HCT116 (cell line): ENCODE data around the gene ZNF488. TPM values are rescaled to one million over a fixed set of nuclear protein-coding genes. Genes with fewer than 3 reads are reported as not detected.

Experiments used
- ATAC-seq: fragments of 200-7000 bp; cut with Tn5 transposase; 2 replicates; pipeline ENCODE4 v1.9.1; 2020; ENCODE audit warnings: mild to moderate bottlenecking, moderate library complexity
- BruUV-seq: library from RNA; stranded (reverse); fragments of 400-500 nt; replicated peaks from 2 replicates; lab custom pipeline; 2021; lab: Mats Ljungman, UMichigan
- CTCF ChIA-PET: fragments of 300-600 bp; sonication (Branson Sonifier 250); formaldehyde crosslinking; loops from one replicate; lab custom pipeline; 2021; ENCODE audit warnings: antibody characterized with exemption; lab: Charles Lee
- POLR2A ChIA-PET: fragments of 300-600, 350-600 bp; sonication (Branson Sonifier 250); formaldehyde crosslinking; loops from one replicate; lab custom pipeline; 2021; ENCODE audit warnings: antibody characterized with exemption; lab: Charles Lee
- RAD21 ChIA-PET, 2 experiments: fragments of 300-600 bp; sonication (Branson Sonifier 250); formaldehyde crosslinking; loops; one replicate each; lab custom pipeline; 2023; ENCODE audit warnings: low total read pairs in 2 of 2; ENCODE audit not compliant: uncharacterized antibody in 2 of 2, unreplicated experiment in 2 of 2, low non-redundant PET in 1 of 2; lab: Charles Lee
- DNase-seq: peaks from one replicate; pipeline ENCODE4 v3.0.0-alpha.2; 2010; ENCODE audit warnings: low read depth, low spot score
- H2AFZ ChIP-seq: fragments of 200-600 bp; shearing (Covaris generic), sonication (generic); 2 replicates; pipeline ENCODE4 v1.6.1; 2017; ENCODE audit warnings: low read depth, mixed run types, mixed read lengths, antibody characterized with exemption, low read length; ENCODE audit not compliant: poor library complexity, severe bottlenecking
- H3K27ac ChIP-seq: 2 replicates; pipeline ENCODE4 v1.5.1; 2012; ENCODE audit warnings: low read depth, low read length
- H3K27me3 ChIP-seq: fragments of 200-600 bp; sonication (generic); 2 replicates; pipeline ENCODE4 v1.6.1; 2016; ENCODE audit warnings: mixed run types, low read length, mixed read lengths; ENCODE audit not compliant: insufficient read depth
- H3K36me3 ChIP-seq, 2 experiments: fragments of 200-500 bp in 1 of 2; fragments of 200-600 bp in 1 of 2; sonication (Bioruptor generic) in 1 of 2; sonication (generic) in 1 of 2; 2 replicates each; pipeline versions ENCODE4 v1.5.1 to v1.6.1; 2014 to 2016; ENCODE audit warnings: low read length in 2 of 2, inconsistent platforms in 1 of 2, mixed read lengths in 1 of 2, mixed run types in 1 of 2; ENCODE audit not compliant: insufficient read depth in 2 of 2, control insufficient read depth in 1 of 2
- H3K4me1 ChIP-seq, 2 experiments: fragments of 200-600 bp in 1 of 2; sonication (generic) in 1 of 2; 2 replicates each; pipeline versions ENCODE4 v1.5.1 to v1.6.1; 2012 to 2017; ENCODE audit warnings: low read length in 2 of 2, inconsistent platforms in 1 of 2, mild to moderate bottlenecking in 1 of 2, mixed read lengths in 1 of 2, mixed run types in 1 of 2, moderate library complexity in 1 of 2; ENCODE audit not compliant: insufficient read depth in 2 of 2, control insufficient read depth in 1 of 2
- H3K4me2 ChIP-seq: fragments of 200-600 bp; sonication (generic); 2 replicates; pipeline ENCODE4 v1.6.1; 2017; ENCODE audit warnings: mixed run types, low read length, mixed read lengths
- H3K4me3 ChIP-seq, 2 experiments: fragments of 200-600 bp in 1 of 2; sonication (generic) in 1 of 2; replicated peaks in 1 of 2; 2 replicates each; pipeline ENCODE4 v1.5.1; 2011 to 2016; ENCODE audit warnings: low read length in 2 of 2, control low read depth in 1 of 2, low read depth in 1 of 2, mild to moderate bottlenecking in 1 of 2, mixed read lengths in 1 of 2, mixed run types in 1 of 2
- H3K79me2 ChIP-seq: fragments of 200-600 bp; sonication (generic); 2 replicates; pipeline ENCODE4 v1.6.1; 2017; ENCODE audit warnings: mild to moderate bottlenecking, mixed run types, low read length, moderate library complexity, mixed read lengths; ENCODE audit not compliant: insufficient read depth
- H3K9ac ChIP-seq: fragments of 200-600 bp; sonication (generic); 2 replicates; pipeline ENCODE4 v1.6.1; 2016; ENCODE audit warnings: low read length, mixed read lengths
- H3K9me2 ChIP-seq: fragments of 200-600 bp; sonication (generic), shearing (Covaris generic); 2 replicates; pipeline ENCODE4 v1.6.1; 2017; ENCODE audit warnings: mixed run types, mild to moderate bottlenecking, moderate library complexity; ENCODE audit not compliant: insufficient read depth
- H3K9me3 ChIP-seq, 2 experiments: fragments of 200-500 bp in 1 of 2; fragments of 200-600 bp in 1 of 2; sonication (Bioruptor generic) in 1 of 2; sonication (generic) in 1 of 2; 2 replicates each; pipeline ENCODE4 v1.6.1; 2014 to 2017; ENCODE audit warnings: low read length in 2 of 2, mixed read lengths in 2 of 2, inconsistent platforms in 1 of 2, low read depth in 1 of 2, mild to moderate bottlenecking in 1 of 2, mixed run types in 1 of 2, moderate library complexity in 1 of 2; ENCODE audit not compliant: control insufficient read depth in 1 of 2, insufficient read depth in 1 of 2
- H4K20me1 ChIP-seq: fragments of 200-600 bp; sonication (generic), shearing (Covaris generic); 2 replicates; pipeline ENCODE4 v1.6.1; 2017; ENCODE audit warnings: mixed run types, mild to moderate bottlenecking, moderate library complexity; ENCODE audit not compliant: insufficient read depth
- ATF3 ChIP-seq: IDR thresholded peaks from 2 replicates; pipeline ENCODE4 v1.6.1; 2012
- CBX3 ChIP-seq: IDR thresholded peaks from 2 replicates; pipeline ENCODE4 v1.6.1; 2012; ENCODE audit warnings: low read depth
- CEBPB ChIP-seq: IDR thresholded peaks from 2 replicates; pipeline ENCODE4 v1.6.1; 2012; ENCODE audit warnings: low read depth
- CTCF ChIP-seq, 3 experiments: fragments of 200-600 bp in 1 of 3; sonication (generic) in 1 of 3; IDR thresholded peaks in 2 of 3; conservative IDR thresholded peaks in 1 of 3; 2 replicates each; pipeline ENCODE4 v1.5.1; 2012 to 2017; ENCODE audit warnings: low read depth in 2 of 3, low read length in 2 of 3, antibody characterized with exemption in 1 of 3, borderline replicate concordance in 1 of 3, control low read depth in 1 of 3, mild to moderate bottlenecking in 1 of 3, mixed read lengths in 1 of 3, mixed run types in 1 of 3, moderate library complexity in 1 of 3; ENCODE audit not compliant: insufficient read depth in 1 of 3
- EGR1 ChIP-seq: IDR thresholded peaks from 2 replicates; pipeline ENCODE4 v1.6.1; 2012; ENCODE audit warnings: low read depth
- ELF1 ChIP-seq: IDR thresholded peaks from 2 replicates; pipeline ENCODE4 v1.6.1; 2012; ENCODE audit warnings: low read depth, borderline replicate concordance
- EZH2 ChIP-seq: fragments of 200-600 bp; sonication (generic); IDR thresholded peaks from 2 replicates; pipeline ENCODE4 v1.6.1; 2017; ENCODE audit warnings: antibody characterized with exemption, mixed run types
- EZH2phosphoT487 ChIP-seq: fragments of 200-600 bp; IDR thresholded peaks from 2 replicates; pipeline ENCODE4 v1.6.1; 2018; ENCODE audit warnings: antibody characterized with exemption, borderline replicate concordance
- FOSL1 ChIP-seq: IDR thresholded peaks from 2 replicates; pipeline ENCODE4 v1.6.1; 2012; ENCODE audit warnings: low read depth
- JUND ChIP-seq: IDR thresholded peaks from 2 replicates; pipeline ENCODE4 v1.6.1; 2012
- POLR2A ChIP-seq: IDR thresholded peaks from 2 replicates; pipeline ENCODE4 v1.7.0; 2011; ENCODE audit warnings: borderline replicate concordance; ENCODE audit not compliant: insufficient read depth, insufficient read length; ENCODE audit errors: extremely low read depth
- POLR2AphosphoS5 ChIP-seq: IDR thresholded peaks from 2 replicates; pipeline ENCODE4 v1.6.1; 2011; ENCODE audit warnings: mild to moderate bottlenecking, low read depth, low read length, moderate library complexity
- REST ChIP-seq: IDR thresholded peaks from 2 replicates; pipeline ENCODE4 v1.6.1; 2012; ENCODE audit warnings: low read depth
- SIN3A ChIP-seq: IDR thresholded peaks from 2 replicates; pipeline ENCODE4 v1.6.1; 2012; ENCODE audit warnings: low read depth
- SP1 ChIP-seq: IDR thresholded peaks from 2 replicates; pipeline ENCODE4 v1.6.1; 2012; ENCODE audit warnings: low read depth
- SRF ChIP-seq: IDR thresholded peaks from 2 replicates; pipeline ENCODE4 v1.6.1; 2012; ENCODE audit warnings: low read depth
- TCF7L2 ChIP-seq: IDR thresholded peaks from 2 replicates; pipeline ENCODE4 v1.7.0; 2011; ENCODE audit warnings: borderline replicate concordance, inconsistent platforms; ENCODE audit not compliant: insufficient read depth, insufficient read length; ENCODE audit errors: extremely low read depth
- ZFX ChIP-seq: fragments of 450-650 bp; IDR thresholded peaks from 2 replicates; pipeline ENCODE4 v1.6.1; 2017
- ZNF274 ChIP-seq: fragments of 200-500 bp; sonication (Bioruptor generic); IDR thresholded peaks from 2 replicates; pipeline ENCODE4 v1.6.1; 2014; ENCODE audit warnings: mild to moderate bottlenecking, low read depth, low read length, inconsistent platforms
- intact Hi-C: fragments of 100-400 bp; cut with micrococcal nuclease; formaldehyde crosslinking; loops from 2 replicates; pipeline ENCODE4 v1.10.0; 2022
- total RNA-seq: library from RNA; stranded (reverse); gene quantifications from one replicate; pipeline ENCODE4 v1.2.1, GENCODE V29; 2021; ENCODE audit not compliant: unreplicated experiment
- TF ChIP-seq, protein P1 (sequence below): IDR thresholded peaks from 2 replicates; pipeline ENCODE4 v1.6.1; 2012

The ZNF488 gene
- total RNA-seq, 1 experiment from 2014 or later: 3.9 TPM

- DNase-seq: no peak
- no peak for ATAC-seq
- POLR2A ChIA-PET: no interaction called here
Observed at GRCh38 chr10:47359626-47360418, 24.3 kb downstream of the ZNF488 start.

More at GRCh38 chr10:47359626-47360418, 24.3 kb downstream of the ZNF488 start:
- Histone ChIP-seq H3K4me2 (no peak overlapping the region), H3K4me3 (no peak overlapping the region), H4K20me1 (no peaks in the 10 kb centered on the region), H3K36me3 (no peaks in the 10 kb centered on the region), H3K79me2 (no peaks in the 10 kb centered on the region), H2AFZ (no peak overlapping the region), H3K9ac (no peak overlapping the region), H3K27me3 (no peaks in the 10 kb centered on the region), H3K4me1 (peaks cover 0 to 18% of the 10 kb centered on the region in 2 experiments; a peak in 1 of 4 replicates), H3K27ac (no peak overlapping the region), H3K9me2 (no peaks in the 10 kb centered on the region), H3K9me3 (no peaks in the 10 kb centered on the region)
- intact Hi-C loops: loop anchor here (5.0 kb wide), 1 partner anchor 77 kb away; no protein-coding TSS in a partner anchor
- ChIA-PET RAD21 (no interaction called here), CTCF (no interaction called here)
- TF ChIP-seq ATF3: no peak
- TF ChIP-seq CEBPB: no peak
- TF ChIP-seq JUND: no peak
- no peak for TF ChIP-seq SP1
- TF ChIP-seq ZFX: no peak
- TF ChIP-seq CTCF (IDR thresholded peaks at IDR 0.05 in 2 of 3, conservative IDR thresholded peaks at IDR 0.05 in 1 of 3; ENCODE audit: borderline replicate concordance in 1 of 3, insufficient read depth in 1 of 3, low read depth in 2 of 3, low read length in 2 of 3): no peak
- TF ChIP-seq CBX3: no peak
- no peak for TF ChIP-seq ZNF274
- no peak for TF ChIP-seq TCF7L2
- TF ChIP-seq SIN3A: no peak
- TF ChIP-seq ELF1: no peak
- TF ChIP-seq FOSL1: no peak
- TF ChIP-seq EGR1: no peak
- TF ChIP-seq, protein P1, sequence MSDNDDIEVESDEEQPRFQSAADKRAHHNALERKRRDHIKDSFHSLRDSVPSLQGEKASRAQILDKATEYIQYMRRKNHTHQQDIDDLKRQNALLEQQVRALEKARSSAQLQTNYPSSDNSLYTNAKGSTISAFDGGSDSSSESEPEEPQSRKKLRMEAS: no peak
- TF ChIP-seq EZH2: no peak
- no peak for TF ChIP-seq EZH2phosphoT487
- TF ChIP-seq POLR2AphosphoS5: no peak
- TF ChIP-seq POLR2A: no peak
- no peak for TF ChIP-seq SRF
- no peak for TF ChIP-seq REST
- no TSS peak for BruUV-seq
